ENCODE data around the gene CHMP4B. TPM values are rescaled to one million over a fixed set of nuclear protein-coding genes. Genes with fewer than 3 reads are reported as not detected.

The CHMP4B gene
- total RNA-seq, 3 donors from 2014 or later (not counting 1 experiment from before 2014, with no cell fraction given): 63.7 to 74.0 (median 70.0) TPM

GRCh38 chr20:33788351-33789049, 22.6 kb upstream of the CHMP4B start:
- Histone ChIP-seq H3K4me3 (ENCODE audit: low read length) (no peak overlapping the region), H3K36me3 (ENCODE audit: control insufficient read depth, insufficient read depth, low read length) (peaks cover 5% of the 10 kb centered on the region), H3K4me1 (ENCODE audit: control insufficient read depth, insufficient read depth, low read length) (peaks cover 14% of the 10 kb centered on the region), H3K9me3 (ENCODE audit: control insufficient read depth, insufficient read depth, low read length) (no peaks in the 10 kb centered on the region), H3K27me3 (ENCODE audit: control insufficient read depth, insufficient read depth, low read length) (no peaks in the 10 kb centered on the region), H3K27ac (ENCODE audit: low read length) (no peak overlapping the region)
- ATAC-seq (no peak), DNase-seq (no peak)
- intact Hi-C loops (cut with micrococcal nuclease): no loop called here
- TF ChIP-seq CTCF (IDR thresholded peaks at IDR 0.05): no peak
- Mint-ChIP-seq H3K27ac (peak overlapping the region in 1 of 2 donors; percentile 75), H3K36me3 (peaks cover 6% of the 10 kb centered on the region), H3K27me3 (ENCODE audit: low read depth in 2 of 2) (no peaks in the 10 kb centered on the region), H3K4me1 (peaks cover 12 to 21% of the 10 kb centered on the region in 2 donors), H3K4me3 (no peak overlapping the region), H3K9me3 (no peaks in the 10 kb centered on the region)
- WGBS (ENCODE audit: insufficient coverage): 97% methylated on average over 12 of the region's 12 CpGs

GRCh38 chr20:33789109-33789857, 21.9 kb upstream of the CHMP4B start:
- Mint-ChIP-seq H3K4me3 (no peak overlapping the region), H3K4me1 (peaks cover 12 to 21% of the 10 kb centered on the region in 2 donors), H3K27ac (no peak overlapping the region), H3K36me3 (peaks cover 6% of the 10 kb centered on the region), H3K9me3 (no peaks in the 10 kb centered on the region), H3K27me3 (ENCODE audit: low read depth in 2 of 2) (no peaks in the 10 kb centered on the region)
- Histone ChIP-seq H3K4me1 (ENCODE audit: control insufficient read depth, insufficient read depth, low read length) (peaks cover 14% of the 10 kb centered on the region), H3K27me3 (ENCODE audit: control insufficient read depth, insufficient read depth, low read length) (no peaks in the 10 kb centered on the region), H3K27ac (ENCODE audit: low read length) (no peak overlapping the region), H3K36me3 (ENCODE audit: control insufficient read depth, insufficient read depth, low read length) (peaks cover 5% of the 10 kb centered on the region), H3K9me3 (ENCODE audit: control insufficient read depth, insufficient read depth, low read length) (no peaks in the 10 kb centered on the region), H3K4me3 (ENCODE audit: low read length) (no peak overlapping the region)
- 95% methylated on average over 11 of the region's 11 CpGs for WGBS (ENCODE audit: insufficient coverage)
- TF ChIP-seq CTCF (IDR thresholded peaks at IDR 0.05): no peak
- intact Hi-C loops (cut with micrococcal nuclease): no loop called here
- DNase-seq (no peak), ATAC-seq (no peak)

GRCh38 chr20:33789858-33790182, 21.3 kb upstream of the CHMP4B start:
- H3K27me3 Mint-ChIP-seq (ENCODE audit: low read depth in 2 of 2): no peaks in the 10 kb centered on the region
- DNase-seq (no peak), ATAC-seq (no peak)
- intact Hi-C loops (cut with micrococcal nuclease): no loop called here
- Histone ChIP-seq H3K9me3 (ENCODE audit: control insufficient read depth, insufficient read depth, low read length) (no peaks in the 10 kb centered on the region), H3K27me3 (ENCODE audit: control insufficient read depth, insufficient read depth, low read length) (no peaks in the 10 kb centered on the region), H3K4me3 (ENCODE audit: low read length) (no peak overlapping the region), H3K4me1 (ENCODE audit: control insufficient read depth, insufficient read depth, low read length) (peaks cover 14% of the 10 kb centered on the region), H3K27ac (ENCODE audit: low read length) (no peak overlapping the region), H3K36me3 (ENCODE audit: control insufficient read depth, insufficient read depth, low read length) (peaks cover 5% of the 10 kb centered on the region)
- peaks cover 12 to 21% of the 10 kb centered on the region in 2 donors for H3K4me1 Mint-ChIP-seq
- H3K36me3 Mint-ChIP-seq: peaks cover 6% of the 10 kb centered on the region
- 90% methylated on average over 3 of the region's 5 CpGs for WGBS (ENCODE audit: insufficient coverage)
- no peak overlapping the region for H3K4me3 Mint-ChIP-seq
- H3K27ac Mint-ChIP-seq: no peak overlapping the region
- no peaks in the 10 kb centered on the region for H3K9me3 Mint-ChIP-seq
- TF ChIP-seq CTCF (IDR thresholded peaks at IDR 0.05): no peak
